Caco-2 (cell line): ENCODE data around the gene RXRA. TPM values are rescaled to one million over a fixed set of nuclear protein-coding genes. Genes with fewer than 3 reads are reported as not detected.

Experiments used
- BruUV-seq: library from RNA; stranded (reverse); fragments of 400-500 nt; replicated peaks from 2 replicates; lab custom pipeline; 2021; lab: Mats Ljungman, UMichigan
- CTCF ChIA-PET: fragments of 300-600 bp; sonication (Branson Sonifier 250); formaldehyde crosslinking; loops from one replicate; lab custom pipeline; 2022; ENCODE audit warnings: antibody characterized with exemption; lab: Charles Lee
- POLR2A ChIA-PET: fragments of 300-600 bp; sonication (Branson Sonifier 250); formaldehyde crosslinking; loops from one replicate; lab custom pipeline; 2022; ENCODE audit warnings: antibody characterized with exemption; lab: Charles Lee
- DNase-seq, 2 experiments: peaks; one replicate each; pipeline versions ENCODE4 v3.0.0 to v3.0.0-alpha.2; 2020 to 2022
- H3K27me3 ChIP-seq: replicated peaks from 2 replicates; pipeline ENCODE4 v1.6.0; 2011; ENCODE audit warnings: low read length; ENCODE audit not compliant: control insufficient read depth, insufficient read depth
- H3K36me3 ChIP-seq: 2 replicates; pipeline ENCODE4 v1.5.1; 2011; ENCODE audit warnings: low read length; ENCODE audit not compliant: control insufficient read depth, insufficient read depth
- H3K4me1 ChIP-seq: fragments of 250-450 bp; sonication (Bioruptor Pico); 2 replicates; pipeline ENCODE4 v1.5.1; 2020; ENCODE audit warnings: mild to moderate bottlenecking
- H3K4me3 ChIP-seq: 2 replicates; pipeline ENCODE4 v1.5.1; 2011; ENCODE audit warnings: low read depth, mild to moderate bottlenecking, control low read depth, low read length
- H3K9me3 ChIP-seq: fragments of 250-450 bp; sonication (Bioruptor Pico); 2 replicates; pipeline ENCODE4 v1.5.1; 2020; ENCODE audit warnings: mild to moderate bottlenecking, moderate library complexity
- H3K27ac Mint-ChIP-seq: one replicate; pipeline ENCODE4 v1.8.0; 2022; ENCODE audit warnings: mixed read lengths; ENCODE audit not compliant: unreplicated experiment
- H3K27me3 Mint-ChIP-seq: one replicate; pipeline ENCODE4 v1.8.0; 2022; ENCODE audit warnings: mixed read lengths; ENCODE audit not compliant: insufficient read depth, unreplicated experiment
- H3K36me3 Mint-ChIP-seq: one replicate; pipeline ENCODE4 v1.8.0; 2022; ENCODE audit warnings: mild to moderate bottlenecking, mixed read lengths; ENCODE audit not compliant: insufficient read depth, unreplicated experiment
- H3K4me1 Mint-ChIP-seq: one replicate; pipeline ENCODE4 v1.8.0; 2022; ENCODE audit warnings: low read depth, mixed read lengths; ENCODE audit not compliant: unreplicated experiment
- H3K4me3 Mint-ChIP-seq: one replicate; pipeline ENCODE4 v1.8.0; 2022; ENCODE audit warnings: mild to moderate bottlenecking, moderate library complexity, mixed read lengths; ENCODE audit not compliant: unreplicated experiment
- H3K9me3 Mint-ChIP-seq: one replicate; pipeline ENCODE4 v1.8.0; 2022; ENCODE audit warnings: mixed read lengths; ENCODE audit not compliant: unreplicated experiment
- intact Hi-C: fragments of 100-400 bp; cut with micrococcal nuclease; formaldehyde crosslinking; loops from one replicate; pipeline ENCODE4 v1.10.0; 2022; ENCODE audit not compliant: unreplicated experiment
- total RNA-seq: library from RNA; stranded (reverse); gene quantifications from 2 replicates; pipeline ENCODE4 v1.2.3, GENCODE V29; 2022
- TF ChIP-seq, protein P1 (sequence below), 2 experiments: fragments of 200-600 bp in 1 of 2; IDR thresholded peaks; 1 replicate in 1 of 2; 2 replicates in 1 of 2; pipeline versions ENCODE4 v1.5.1 to v1.8.0; 2011 to 2022; ENCODE audit warnings: antibody characterized with exemption in 1 of 2, control low read depth in 1 of 2, inconsistent platforms in 1 of 2, low read depth in 1 of 2, low read length in 1 of 2, mild to moderate bottlenecking in 1 of 2, moderate library complexity in 1 of 2; ENCODE audit not compliant: insufficient read depth in 1 of 2, severe bottlenecking in 1 of 2, unreplicated experiment in 1 of 2

Gene RXRA
- total RNA-seq, 1 experiment from 2014 or later: 69.1 TPM

DNA sequence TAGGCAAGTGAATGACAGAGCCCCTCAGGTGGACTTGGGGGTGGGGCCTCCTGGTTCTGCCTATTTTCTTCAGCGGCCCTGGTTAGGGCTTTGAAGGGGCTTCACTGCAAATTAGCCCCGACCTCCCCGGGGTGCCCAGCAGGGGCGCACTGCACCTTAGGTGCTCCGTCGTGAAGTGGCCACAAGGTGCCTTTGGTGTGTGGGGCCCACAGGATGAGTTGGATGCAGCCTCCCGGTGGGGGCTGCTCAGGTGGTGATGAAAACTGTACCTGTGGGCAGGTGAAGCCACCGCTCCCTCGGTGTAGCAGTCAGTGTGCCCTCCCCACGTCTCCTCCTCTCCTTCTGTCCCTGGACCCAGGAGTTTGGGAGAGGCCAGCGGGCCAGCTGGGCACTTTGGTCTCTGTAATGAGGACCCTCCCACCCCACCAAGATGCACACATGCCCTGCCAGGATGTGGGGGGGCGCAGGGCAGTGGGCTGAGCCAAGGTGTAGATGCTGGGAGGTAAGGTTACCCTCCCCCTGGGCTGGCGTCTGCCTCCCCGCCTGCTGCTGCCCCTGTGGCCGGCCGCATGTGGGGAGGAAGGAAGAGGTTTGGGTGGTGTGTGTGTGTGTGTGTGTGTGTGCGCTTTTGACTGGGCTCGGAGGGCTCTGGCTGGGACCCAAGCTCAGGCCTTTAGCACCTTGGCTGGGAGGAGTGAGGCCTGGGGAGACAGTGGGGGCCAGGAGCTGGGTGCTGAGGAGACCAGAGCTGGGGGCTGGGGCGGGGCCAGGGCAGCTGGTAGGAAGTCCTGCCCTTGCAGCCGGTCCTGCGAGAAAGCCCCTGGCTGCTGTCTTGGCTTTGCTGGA lies 55.6 kb downstream of the RXRA start:
- Histone ChIP-seq H3K4me1 (peaks cover 5% of the 10 kb centered on the region; the same call in 1 of the 2 replicates), H3K4me3 (no peak overlapping the region), H3K27me3 (no peaks in the 10 kb centered on the region), H3K36me3 (no peaks in the 10 kb centered on the region), H3K9me3 (no peaks in the 10 kb centered on the region)
- peak overlapping the region; percentile 82 for H3K27ac Mint-ChIP-seq
- BruUV-seq: no TSS peak
- H3K4me3 Mint-ChIP-seq: no peak overlapping the region
- ChIA-PET CTCF (interaction anchor here (1.4 kb wide), 1 partner anchor 53 kb away, joined by 5 read pairs; no protein-coding TSS in a partner anchor), POLR2A (no interaction called here)
- peaks cover 16% of the 10 kb centered on the region for H3K36me3 Mint-ChIP-seq
- H3K9me3 Mint-ChIP-seq: no peaks in the 10 kb centered on the region
- H3K27me3 Mint-ChIP-seq: no peaks in the 10 kb centered on the region
- intact Hi-C loops: no loop called here
- H3K4me1 Mint-ChIP-seq: peaks cover 6% of the 10 kb centered on the region
- TF ChIP-seq, protein P1, sequence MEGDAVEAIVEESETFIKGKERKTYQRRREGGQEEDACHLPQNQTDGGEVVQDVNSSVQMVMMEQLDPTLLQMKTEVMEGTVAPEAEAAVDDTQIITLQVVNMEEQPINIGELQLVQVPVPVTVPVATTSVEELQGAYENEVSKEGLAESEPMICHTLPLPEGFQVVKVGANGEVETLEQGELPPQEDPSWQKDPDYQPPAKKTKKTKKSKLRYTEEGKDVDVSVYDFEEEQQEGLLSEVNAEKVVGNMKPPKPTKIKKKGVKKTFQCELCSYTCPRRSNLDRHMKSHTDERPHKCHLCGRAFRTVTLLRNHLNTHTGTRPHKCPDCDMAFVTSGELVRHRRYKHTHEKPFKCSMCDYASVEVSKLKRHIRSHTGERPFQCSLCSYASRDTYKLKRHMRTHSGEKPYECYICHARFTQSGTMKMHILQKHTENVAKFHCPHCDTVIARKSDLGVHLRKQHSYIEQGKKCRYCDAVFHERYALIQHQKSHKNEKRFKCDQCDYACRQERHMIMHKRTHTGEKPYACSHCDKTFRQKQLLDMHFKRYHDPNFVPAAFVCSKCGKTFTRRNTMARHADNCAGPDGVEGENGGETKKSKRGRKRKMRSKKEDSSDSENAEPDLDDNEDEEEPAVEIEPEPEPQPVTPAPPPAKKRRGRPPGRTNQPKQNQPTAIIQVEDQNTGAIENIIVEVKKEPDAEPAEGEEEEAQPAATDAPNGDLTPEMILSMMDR (IDR thresholded peaks at IDR 0.05; ENCODE audit: insufficient read depth in 1 of 2, low read depth in 1 of 2, low read length in 1 of 2, severe bottlenecking in 1 of 2, unreplicated experiment in 1 of 2): peak in 1 of 2 experiments; percentile 46
- DNase-seq: no peak

DNA sequence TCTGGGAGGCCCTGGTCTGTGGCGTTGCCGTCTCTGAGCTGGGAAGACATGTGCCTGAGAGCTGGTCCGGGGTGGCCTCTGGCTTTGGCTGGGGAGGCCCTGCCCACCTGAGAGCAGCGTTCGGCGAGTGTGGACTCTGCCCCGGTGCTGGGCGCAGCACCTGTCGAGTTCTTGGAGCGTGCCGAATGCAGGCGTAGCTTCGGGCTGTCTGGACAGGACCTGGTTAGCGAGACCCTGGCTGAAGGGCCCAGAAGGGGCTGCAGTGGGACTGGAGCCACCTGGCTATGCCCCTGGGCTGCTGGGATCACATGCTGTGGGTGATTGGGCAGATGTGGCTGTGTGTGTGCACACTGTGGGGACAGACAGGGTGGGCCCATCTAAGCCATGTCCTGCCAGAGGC lies 56.5 kb downstream of the RXRA start:
- Histone ChIP-seq H3K4me3 (no peak overlapping the region), H3K4me1 (peaks cover 5% of the 10 kb centered on the region; the same call in 1 of the 2 replicates), H3K9me3 (no peaks in the 10 kb centered on the region), H3K36me3 (no peaks in the 10 kb centered on the region), H3K27me3 (no peaks in the 10 kb centered on the region)
- Mint-ChIP-seq H3K4me3 (no peak overlapping the region), H3K27ac (no peak overlapping the region), H3K4me1 (peaks cover 6% of the 10 kb centered on the region), H3K9me3 (no peaks in the 10 kb centered on the region), H3K36me3 (peaks cover 22% of the 10 kb centered on the region), H3K27me3 (no peaks in the 10 kb centered on the region)
- CTCF ChIA-PET: interaction anchor here (1.4 kb wide), 1 partner anchor 54 kb away, joined by 5 read pairs; no protein-coding TSS in a partner anchor
- BruUV-seq: no TSS peak
- intact Hi-C loops: no loop called here
- DNase-seq: no peak
- POLR2A ChIA-PET: no interaction called here
- TF ChIP-seq, protein P1 (IDR thresholded peaks at IDR 0.05; ENCODE audit: insufficient read depth in 1 of 2, low read depth in 1 of 2, low read length in 1 of 2, severe bottlenecking in 1 of 2, unreplicated experiment in 1 of 2): no peak

GRCh38 chr9:134383148-134383547 lies 56.9 kb downstream of the RXRA start:
- CTCF ChIA-PET: interaction anchor here (1.4 kb wide), 1 partner anchor 55 kb away, joined by 5 read pairs; no protein-coding TSS in a partner anchor
- H3K27me3 Mint-ChIP-seq: no peaks in the 10 kb centered on the region
- TF ChIP-seq, protein P1 (IDR thresholded peaks at IDR 0.05; ENCODE audit: insufficient read depth in 1 of 2, low read depth in 1 of 2, low read length in 1 of 2, severe bottlenecking in 1 of 2, unreplicated experiment in 1 of 2): no peak
- POLR2A ChIA-PET: no interaction called here
- DNase-seq: no peak
- Histone ChIP-seq H3K4me3 (no peak overlapping the region), H3K36me3 (no peaks in the 10 kb centered on the region), H3K9me3 (no peaks in the 10 kb centered on the region), H3K27me3 (no peaks in the 10 kb centered on the region), H3K4me1 (peaks cover 5% of the 10 kb centered on the region; the same call in 1 of the 2 replicates)
- no peaks in the 10 kb centered on the region for H3K9me3 Mint-ChIP-seq
- H3K4me1 Mint-ChIP-seq: peaks cover 10% of the 10 kb centered on the region
- H3K36me3 Mint-ChIP-seq: peaks cover 26% of the 10 kb centered on the region
- no peak overlapping the region for H3K4me3 Mint-ChIP-seq
- intact Hi-C loops: no loop called here
- H3K27ac Mint-ChIP-seq: no peak overlapping the region
- no TSS peak for BruUV-seq
